Keratinocyte (primary cell): ENCODE data around the gene ACSL6.

Experiments used
- EZH2 ChIP-seq: IDR thresholded peaks from one replicate; pipeline ENCODE4 v1.6.1; 2012; ENCODE audit warnings: inconsistent platforms, mild to moderate bottlenecking, low read length, moderate library complexity
- TF ChIP-seq, protein P1 (sequence below), 3 experiments: IDR thresholded peaks in 1 of 3; conservative IDR thresholded peaks in 1 of 3; optimal IDR thresholded peaks in 1 of 3; 2 replicates in 2 of 3; 3 replicates in 1 of 3; pipeline versions ENCODE3 to v1.5.1; 2011; ENCODE audit warnings: low read length in 3 of 3, mild to moderate bottlenecking in 3 of 3, moderate library complexity in 2 of 3, control low read depth in 1 of 3, inconsistent platforms in 1 of 3; ENCODE audit not compliant: insufficient read depth in 2 of 3; ENCODE audit errors: extremely low read depth in 1 of 3

DNA sequence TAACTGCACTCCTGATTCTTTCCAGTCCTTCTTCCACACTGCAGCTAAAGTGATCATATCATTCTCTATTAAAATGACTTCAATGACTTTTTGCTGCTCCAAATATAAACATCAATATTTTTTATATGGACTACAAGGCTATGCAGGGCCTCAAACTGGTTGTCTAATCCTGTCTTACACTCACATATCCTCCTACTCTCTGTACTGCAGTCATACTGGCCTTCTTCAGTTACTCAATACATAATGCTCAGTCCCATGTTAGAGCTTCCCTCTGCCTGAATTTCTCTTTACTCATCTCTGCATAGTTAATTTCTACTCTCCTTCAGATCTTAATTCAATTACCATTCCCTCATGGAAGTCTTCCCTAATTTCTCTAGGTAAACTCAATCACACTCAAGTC is 69.4 kb downstream of the ACSL6 start:
- TF ChIP-seq, protein P1, sequence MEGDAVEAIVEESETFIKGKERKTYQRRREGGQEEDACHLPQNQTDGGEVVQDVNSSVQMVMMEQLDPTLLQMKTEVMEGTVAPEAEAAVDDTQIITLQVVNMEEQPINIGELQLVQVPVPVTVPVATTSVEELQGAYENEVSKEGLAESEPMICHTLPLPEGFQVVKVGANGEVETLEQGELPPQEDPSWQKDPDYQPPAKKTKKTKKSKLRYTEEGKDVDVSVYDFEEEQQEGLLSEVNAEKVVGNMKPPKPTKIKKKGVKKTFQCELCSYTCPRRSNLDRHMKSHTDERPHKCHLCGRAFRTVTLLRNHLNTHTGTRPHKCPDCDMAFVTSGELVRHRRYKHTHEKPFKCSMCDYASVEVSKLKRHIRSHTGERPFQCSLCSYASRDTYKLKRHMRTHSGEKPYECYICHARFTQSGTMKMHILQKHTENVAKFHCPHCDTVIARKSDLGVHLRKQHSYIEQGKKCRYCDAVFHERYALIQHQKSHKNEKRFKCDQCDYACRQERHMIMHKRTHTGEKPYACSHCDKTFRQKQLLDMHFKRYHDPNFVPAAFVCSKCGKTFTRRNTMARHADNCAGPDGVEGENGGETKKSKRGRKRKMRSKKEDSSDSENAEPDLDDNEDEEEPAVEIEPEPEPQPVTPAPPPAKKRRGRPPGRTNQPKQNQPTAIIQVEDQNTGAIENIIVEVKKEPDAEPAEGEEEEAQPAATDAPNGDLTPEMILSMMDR (optimal IDR thresholded peaks at IDR 0.05 in 1 of 3, IDR thresholded peaks at IDR 0.05 in 1 of 3, conservative IDR thresholded peaks at IDR 0.05 in 1 of 3; ENCODE audit: extremely low read depth in 1 of 3, insufficient read depth in 2 of 3, low read length in 3 of 3) = no peak
- TF ChIP-seq EZH2 = no peak
